Gastroesophageal sphincter (tissue), 4 donors: ENCODE measurements around the gene CDK7. TPM values are rescaled to one million over a fixed set of nuclear protein-coding genes. Genes with fewer than 3 reads are reported as not detected.
"Not testable (repeated sequence)": the region's sequence is repeated elsewhere in the genome, so short reads cannot be mapped to it uniquely, and the experiment has no call there.

Source experiments
- ATAC-seq: fragments of 150-250 bp; one replicate; pipeline ENCODE4 v1.9.1; 2016; ENCODE audit warnings: mild to moderate bottlenecking, moderate library complexity
- H3K27ac ChIP-seq, 4 donors: fragments of 200-600 bp; sonication (generic) in 3 of 4; 1 replicate in 3 of 4; 2 replicates in 1 of 4; pipeline ENCODE4 v1.5.1; 2016 to 2019
- H3K27me3 ChIP-seq: fragments of 200-600 bp; sonication (generic); one replicate; pipeline ENCODE4 v1.5.1; 2019
- H3K36me3 ChIP-seq, 2 donors: fragments of 200-600 bp; sonication (generic); one replicate each; pipeline ENCODE4 v1.5.1; 2019; ENCODE audit warnings: control low read depth in 1 of 2
- H3K4me1 ChIP-seq, 3 donors: fragments of 200-600 bp; sonication (generic); 1 replicate in 2 of 3; 2 replicates in 1 of 3; pipeline ENCODE4 v1.5.1; 2016 to 2019; ENCODE audit warnings: control low read depth in 2 of 3
- H3K4me3 ChIP-seq, 2 donors: fragments of 200-600 bp; sonication (generic); one replicate each; pipeline ENCODE4 v1.5.1; 2019; ENCODE audit warnings: mild to moderate bottlenecking in 1 of 2, moderate library complexity in 1 of 2
- H3K9me3 ChIP-seq, 3 donors: fragments of 200-600 bp; sonication (generic); one replicate each; pipeline ENCODE4 v1.5.1; 2017 to 2019; ENCODE audit warnings: control low read depth in 2 of 3
- CTCF ChIP-seq, 4 experiments: fragments of 200-600 bp in 2 of 4; fragments of 450-650 bp in 2 of 4; sonication (generic) in 1 of 4; IDR thresholded peaks; one replicate each; pipeline ENCODE4 v1.5.1; 2017 to 2019; ENCODE audit warnings: antibody characterized with exemption in 4 of 4, mild to moderate bottlenecking in 2 of 4, moderate library complexity in 2 of 4
- EP300 ChIP-seq: sonication (generic); formaldehyde crosslinking; IDR thresholded peaks from one replicate; pipeline ENCODE4 v1.6.1; 2017; ENCODE audit warnings: antibody characterized with exemption, mild to moderate bottlenecking
- POLR2A ChIP-seq, 2 donors: fragments of 450-650 bp; IDR thresholded peaks; one replicate each; pipeline ENCODE4 v1.6.1; 2017; ENCODE audit warnings: antibody characterized with exemption in 2 of 2, mild to moderate bottlenecking in 2 of 2, moderate library complexity in 1 of 2
- POLR2AphosphoS5 ChIP-seq: sonication (generic); formaldehyde crosslinking; IDR thresholded peaks from one replicate; pipeline ENCODE4 v1.6.1; 2017; ENCODE audit warnings: antibody characterized with exemption
- WGBS, 2 donors: methylation state at CpG; one replicate each; pipeline ENCODE4 v1.1.5; 2018; ENCODE audit warnings: low coverage in 1 of 2; 5-methylcytosine and 5-hydroxymethylcytosine counted together
- total RNA-seq, 4 donors: library from RNA; depleted of rRNA; stranded (reverse); fragments of >200 nt; gene quantifications; one replicate each; pipeline ENCODE4 v1.1.0, GENCODE V29; 2016

Gene CDK7
- total RNA-seq, 4 donors from 2014 or later, result 14.7 to 26.3 (median 22.5) TPM

- 100% methylated on average over 4 of the region's 4 CpGs; no CpG with 5 or more reads in 1 of the 2 donors for WGBS, 2 donors
- H3K27ac ChIP-seq, result no peak overlapping the region
- ATAC-seq, result no peak
- H3K27me3 ChIP-seq, result no peaks in the 10 kb centered on the region
- TF ChIP-seq EP300, result no peak
- TF ChIP-seq CTCF (IDR thresholded peaks at IDR 0.05), result no peak
- no peak for TF ChIP-seq POLR2AphosphoS5
- no peak for TF ChIP-seq POLR2A (IDR thresholded peaks at IDR 0.05)
- peaks cover 0 to 2% (median under 1%) of the 10 kb centered on the region in 3 donors for H3K4me1 ChIP-seq
- H3K9me3 ChIP-seq, result no peaks in the 10 kb centered on the region
- no peak overlapping the region for H3K4me3 ChIP-seq
- no peaks in the 10 kb centered on the region for H3K36me3 ChIP-seq
Observed at GRCh38 chr5:69213513-69214215, 21.0 kb upstream of the CDK7 start.

- WGBS, 2 donors, result 31 to 55% methylated on average over 4 to 6 of the region's 6 CpGs
- Histone ChIP-seq H3K4me3 (peak overlapping the region; percentile 56 to 77), H3K36me3 (no peaks in the 10 kb centered on the region), H3K4me1 (peaks cover 0 to 16% (median 8%) of the 10 kb centered on the region in 3 donors), H3K27me3 (no peaks in the 10 kb centered on the region), H3K9me3 (no peaks in the 10 kb centered on the region), H3K27ac (peak overlapping the region in 2 of 4 donors; percentile 93 to 95)
- no peak for TF ChIP-seq EP300
- ATAC-seq, result no peak
Observed at GRCh38 chr5:69217151-69217511, 17.6 kb upstream of the CDK7 start.

DNA sequence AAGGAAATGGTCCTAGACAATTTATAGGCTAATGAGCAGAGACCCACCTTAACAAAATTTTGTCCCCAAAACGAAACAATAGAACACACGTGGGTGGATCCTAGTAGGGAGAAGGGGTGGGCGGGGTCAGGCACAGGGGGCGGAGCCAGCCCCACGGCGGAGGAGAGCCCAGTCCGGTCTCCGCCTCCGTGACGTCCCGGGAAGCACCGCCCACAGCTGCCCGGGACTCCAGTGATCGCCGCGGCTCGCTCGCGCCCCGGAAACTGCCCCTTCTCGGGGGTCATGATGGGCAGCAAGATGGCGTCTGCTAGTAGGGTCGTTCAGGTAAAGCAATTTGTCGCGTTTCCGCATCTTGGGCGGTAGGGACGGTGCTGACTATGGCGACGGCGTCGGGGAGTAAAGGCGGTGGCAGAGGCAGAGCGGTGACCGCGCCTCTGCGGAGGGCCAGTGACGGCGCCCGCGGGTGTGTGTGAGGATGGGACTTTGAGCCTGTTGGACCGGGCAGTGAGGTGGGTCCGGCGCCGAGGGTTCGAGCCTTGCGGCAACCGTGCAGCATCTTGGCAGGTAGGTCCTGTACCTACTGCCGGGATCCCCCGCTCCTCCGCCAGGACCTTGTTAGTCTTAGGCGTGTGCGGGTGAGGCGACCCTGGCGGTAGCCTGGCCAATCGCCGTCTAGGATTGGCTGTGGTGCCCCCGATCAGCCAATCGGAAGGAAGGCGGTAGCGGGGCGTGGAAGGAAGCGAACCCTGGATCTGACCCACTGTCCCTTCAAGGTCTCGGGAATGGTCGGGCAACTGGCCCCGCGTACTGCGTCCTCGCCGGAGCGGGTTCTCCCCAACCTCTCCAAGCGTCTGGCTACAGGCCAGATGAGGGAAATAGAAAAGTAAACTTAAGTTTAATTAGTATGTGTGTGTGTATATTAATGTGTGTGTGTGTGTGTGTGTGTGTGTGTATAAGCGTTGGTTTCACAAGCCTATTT lies 16.8 kb upstream of the CDK7 start:
- Histone ChIP-seq H3K36me3 (no peaks in the 10 kb centered on the region), H3K27ac (peak overlapping the region; percentile 43 to 95 (median 92)), H3K27me3 (no peaks in the 10 kb centered on the region), H3K9me3 (no peaks in the 10 kb centered on the region), H3K4me3 (peak overlapping the region; percentile 56 to 77), H3K4me1 (peaks cover 0 to 16% (median 8%) of the 10 kb centered on the region in 3 donors)
- peak; percentile 99 for ATAC-seq
- 0% methylated on average over 9 to 35 of the region's 73 CpGs for WGBS, 2 donors
- TF ChIP-seq POLR2AphosphoS5, result peak; percentile 85
- TF ChIP-seq CTCF (IDR thresholded peaks at IDR 0.05), result peak in 3 of 4 experiments; percentile 27 to 54 (median 50)
- peak; percentile 46 to 73 for TF ChIP-seq POLR2A (IDR thresholded peaks at IDR 0.05)
- TF ChIP-seq EP300, result no peak

DNA sequence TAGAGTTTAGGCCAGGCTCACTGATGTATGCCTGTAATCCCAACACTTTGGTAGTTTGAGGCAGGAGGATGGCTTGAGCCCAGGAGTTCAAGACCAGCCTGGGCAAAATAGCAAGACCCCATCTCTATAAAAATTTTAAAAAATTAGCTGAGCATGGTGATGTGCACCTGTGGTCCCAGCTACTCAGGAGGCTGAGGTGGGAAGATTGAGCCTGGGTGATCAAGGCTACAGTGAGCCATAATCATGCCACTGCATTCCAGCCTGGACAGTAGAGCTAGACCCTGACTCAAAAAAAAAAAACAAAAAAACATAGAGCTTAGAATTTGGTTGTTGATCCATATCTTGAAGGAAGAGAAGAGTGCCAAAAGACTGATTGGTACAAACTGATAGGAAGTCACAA lies 14.7 kb upstream of the CDK7 start:
- Histone ChIP-seq H3K27me3 (no peaks in the 10 kb centered on the region), H3K27ac (no peak overlapping the region), H3K4me3 (no peak overlapping the region), H3K4me1 (peaks cover 0 to 16% (median 8%) of the 10 kb centered on the region in 3 donors), H3K36me3 (peaks cover 0 to 6% of the 10 kb centered on the region in 2 donors), H3K9me3 (no peaks in the 10 kb centered on the region)
- no peak for ATAC-seq
- TF ChIP-seq POLR2AphosphoS5 (no peak), POLR2A (IDR thresholded peaks at IDR 0.05) (no peak), EP300 (no peak), CTCF (IDR thresholded peaks at IDR 0.05) (no peak)

GRCh38 chr5:69220371-69220770 lies 14.3 kb upstream of the CDK7 start:
- H3K36me3 ChIP-seq, result peaks cover 0 to 10% of the 10 kb centered on the region in 2 donors
- H3K27me3 ChIP-seq, ATAC-seq, H3K4me3 ChIP-seq, H3K9me3 ChIP-seq, H3K27ac ChIP-seq: not testable (repeated sequence)
- peaks cover 0 to 16% (median 8%) of the 10 kb centered on the region in 3 donors for H3K4me1 ChIP-seq
- whole genome bisulfite sequencing, 2 donors, result 89 to 100% methylated on average over 1 of the region's 18 CpGs

- peaks cover 0 to 11% of the 10 kb centered on the region in 2 donors for H3K36me3 ChIP-seq
- peaks cover 0 to 16% (median 8%) of the 10 kb centered on the region in 3 donors for H3K4me1 ChIP-seq
- whole genome bisulfite sequencing, 2 donors, result no CpG with 5 or more reads among the region's 9 CpGs
- H3K27ac ChIP-seq, H3K9me3 ChIP-seq, H3K27me3 ChIP-seq, H3K4me3 ChIP-seq, ATAC-seq: not testable (repeated sequence)
Observed at GRCh38 chr5:69220833-69221232, 13.9 kb upstream of the CDK7 start.
